Effector CD4-positive, alpha-beta T cell (primary cell): ENCODE measurements around the gene S100A6.
"Not testable (repeated sequence)": the region's sequence is repeated elsewhere in the genome, so short reads cannot be mapped to it uniquely, and the experiment has no call there.

Experiments used
- DNase-seq: peaks from one replicate; pipeline ENCODE4 v3.0.0-alpha.2; 2020

S100A6 gene

GRCh38 chr1:153526132-153526543, 9.7 kb downstream of the S100A6 start:
- no peak for DNase-seq

- DNase-seq: no peak
Measured at GRCh38 chr1:153525088-153525728, 10.6 kb downstream of the S100A6 start.

GRCh38 chr1:153522353-153523048, 13.3 kb downstream of the S100A6 start:
- not testable (repeated sequence) for DNase-seq

- not testable (repeated sequence) for DNase-seq
Measured at GRCh38 chr1:153521808-153522207, 14.0 kb downstream of the S100A6 start.

- no peak for DNase-seq
Measured at GRCh38 chr1:153520818-153521476, 14.8 kb downstream of the S100A6 start.

GRCh38 chr1:153520137-153520691, 15.6 kb downstream of the S100A6 start:
- DNase-seq: not testable (repeated sequence)

DNA sequence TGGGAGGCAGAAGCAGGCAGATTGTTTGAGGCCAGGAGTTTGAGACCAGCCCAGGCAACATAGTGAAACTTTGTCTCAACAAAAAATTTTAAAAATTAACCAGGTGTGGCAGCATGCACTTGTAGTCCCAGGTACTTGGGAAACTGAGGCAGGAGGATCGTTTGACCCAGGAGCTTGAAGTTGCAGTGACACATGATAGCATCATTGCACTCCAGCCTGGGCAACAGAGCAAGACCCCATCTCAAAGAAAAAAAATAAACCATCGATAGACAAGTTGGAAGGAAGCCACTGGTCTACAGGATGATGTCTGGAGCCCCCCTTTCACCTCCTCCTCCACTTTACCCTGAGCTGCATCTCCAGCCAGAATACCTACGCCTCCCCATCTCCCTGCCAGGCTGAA, 16.5 kb downstream of the S100A6 start:
- DNase-seq: no peak

- DNase-seq: no peak
Measured at GRCh38 chr1:153515504-153516394, 20.0 kb downstream of the S100A6 start.

DNA sequence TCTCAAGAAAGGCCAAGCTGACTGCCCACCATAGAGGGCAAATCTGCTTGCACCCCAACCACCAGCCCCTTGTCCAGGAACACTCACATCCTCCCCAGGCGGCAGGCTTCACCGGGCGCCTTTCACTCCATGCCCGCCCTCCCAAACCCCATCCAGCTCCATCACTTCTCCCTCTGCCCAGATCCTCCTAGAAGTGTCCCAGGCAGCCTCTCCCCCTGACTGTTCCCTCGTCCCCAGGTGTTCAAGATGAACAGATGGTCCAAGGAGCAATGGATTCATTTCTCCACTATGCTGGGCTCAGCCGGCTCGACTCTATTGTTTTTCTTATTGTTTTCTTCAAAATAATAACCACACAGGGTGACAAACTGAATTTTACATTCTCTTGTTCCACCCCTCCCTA, 22.1 kb downstream of the S100A6 start:
- DNase-seq: no peak

DNA sequence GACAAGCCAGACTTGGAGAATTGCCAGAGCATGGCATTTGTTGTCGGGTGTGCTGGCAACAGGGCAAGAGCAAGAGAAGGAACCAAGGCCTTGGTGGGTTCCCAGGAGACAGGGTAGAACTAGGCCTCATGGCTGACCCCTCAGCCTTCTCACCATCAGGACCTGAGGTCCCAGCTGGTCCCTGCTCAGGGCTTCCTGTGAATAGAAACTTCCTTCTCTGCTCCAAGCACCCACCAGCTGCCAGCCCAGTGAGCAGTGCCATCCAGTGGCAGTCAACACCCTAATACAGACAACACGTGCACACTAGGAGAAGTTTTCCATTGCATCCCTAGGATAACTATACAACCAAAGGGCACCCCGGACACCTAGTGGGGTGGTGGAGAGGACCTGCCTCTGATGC, 22.8 kb downstream of the S100A6 start:
- DNase-seq: no peak

GRCh38 chr1:153510984-153511410, 24.8 kb downstream of the S100A6 start:
- peak; percentile 77 for DNase-seq

DNA sequence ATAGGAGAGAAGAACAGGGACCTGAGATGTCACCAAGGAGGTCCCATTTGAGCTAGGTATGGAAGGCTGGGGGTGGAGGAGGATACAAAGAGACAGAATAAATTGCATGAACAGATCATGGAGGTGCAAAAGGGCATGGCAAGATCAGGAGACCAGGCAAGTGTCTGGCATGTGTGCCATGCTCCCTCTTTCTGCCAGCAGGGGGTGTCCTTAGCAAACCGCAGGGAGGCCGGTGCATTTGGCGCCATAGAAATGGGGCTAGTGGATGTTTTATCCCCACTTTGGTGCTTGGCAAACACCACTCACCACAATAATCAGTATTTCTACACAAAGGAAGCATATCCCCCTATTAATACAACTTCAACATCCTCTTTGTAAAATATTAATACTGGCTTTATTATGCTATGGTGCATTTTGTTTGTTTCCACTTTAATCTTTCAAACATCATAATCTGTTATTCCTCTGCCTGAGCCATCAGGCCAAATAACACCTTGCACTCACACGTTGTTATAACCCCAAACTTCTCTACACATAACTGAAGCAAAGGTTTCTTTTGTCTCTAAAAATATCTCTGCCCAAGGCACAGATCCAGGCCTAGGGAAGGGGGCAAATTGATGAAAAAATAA, 25.9 kb downstream of the S100A6 start:
- DNase-seq: peak; percentile 48

DNA sequence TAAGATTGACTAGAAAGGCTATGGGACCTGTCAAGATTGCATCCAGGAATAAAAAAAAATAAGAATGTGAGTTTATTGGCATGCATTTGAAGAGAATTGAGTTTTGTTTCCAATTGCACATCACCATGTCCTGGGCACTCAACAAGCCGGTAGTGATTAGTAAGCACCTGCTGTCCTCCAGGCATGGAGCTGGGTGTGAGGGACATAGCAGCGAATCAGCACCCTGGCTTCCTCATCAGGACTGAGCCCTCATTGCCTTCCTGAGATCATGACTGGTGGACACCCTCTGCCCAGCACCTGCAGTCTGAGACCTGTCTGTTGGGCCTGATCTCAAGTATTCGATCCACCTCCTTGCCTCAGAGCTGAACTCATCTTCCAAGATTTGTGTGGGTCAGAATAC, 26.8 kb downstream of the S100A6 start:
- DNase-seq: no peak

DNA sequence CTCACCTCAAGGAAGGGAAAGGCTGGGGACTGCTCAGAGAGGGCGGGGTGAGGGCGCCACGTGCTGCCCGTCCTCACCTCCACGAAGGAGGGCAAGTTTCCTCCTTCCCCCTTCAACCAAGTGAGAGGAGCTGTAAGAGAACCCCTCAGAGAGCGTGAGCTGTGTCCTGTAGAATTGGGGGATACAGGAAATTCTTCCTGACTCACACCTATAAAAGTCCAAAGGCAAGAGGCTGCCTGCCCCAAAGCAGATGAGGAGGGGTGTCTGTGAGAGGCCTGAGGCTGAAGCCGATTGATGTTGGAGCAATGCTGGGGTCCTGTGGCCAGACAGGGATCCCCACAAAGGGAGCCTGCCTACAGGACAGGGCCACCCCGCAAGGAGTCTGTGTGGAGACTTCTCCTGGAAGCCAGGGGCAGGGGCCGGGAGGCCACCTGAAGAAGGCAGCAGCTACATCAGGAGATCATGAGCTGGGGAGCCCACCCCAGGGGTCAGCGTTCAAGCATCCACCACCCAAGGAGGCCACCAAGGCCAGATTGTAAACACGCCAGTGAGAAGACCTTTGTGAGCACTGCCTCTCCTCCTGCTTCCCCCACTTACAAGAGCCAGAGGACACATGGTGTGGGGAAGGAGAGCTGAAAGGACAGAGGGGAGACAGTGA, 27.7 kb downstream of the S100A6 start:
- DNase-seq: no peak

GRCh38 chr1:153506831-153507413, 28.9 kb downstream of the S100A6 start:
- no peak for DNase-seq

DNA sequence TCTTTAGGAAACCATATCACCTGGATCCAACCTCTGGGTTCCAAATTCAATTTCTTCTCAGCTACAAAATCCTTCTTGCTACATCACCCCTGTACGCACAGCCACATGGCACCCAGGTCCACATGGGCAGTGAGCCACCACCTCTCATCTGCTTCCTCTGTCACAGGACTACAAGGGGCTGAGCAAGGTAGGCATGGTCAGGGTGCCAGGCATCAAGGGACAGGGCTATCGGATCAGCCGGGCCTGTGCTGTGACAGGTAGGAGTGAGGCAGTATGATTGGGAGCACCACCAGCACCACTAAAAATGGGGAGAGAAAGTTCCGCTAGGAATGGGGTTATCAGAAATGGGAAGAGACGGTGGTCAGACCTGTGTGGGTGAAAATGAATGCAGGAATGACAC, 29.4 kb downstream of the S100A6 start:
- DNase-seq: no peak

GRCh38 chr1:153505576-153505975, 30.2 kb downstream of the S100A6 start:
- DNase-seq: no peak

- no peak for DNase-seq
Measured at GRCh38 chr1:153503766-153504165, 32.0 kb downstream of the S100A6 start.

DNA sequence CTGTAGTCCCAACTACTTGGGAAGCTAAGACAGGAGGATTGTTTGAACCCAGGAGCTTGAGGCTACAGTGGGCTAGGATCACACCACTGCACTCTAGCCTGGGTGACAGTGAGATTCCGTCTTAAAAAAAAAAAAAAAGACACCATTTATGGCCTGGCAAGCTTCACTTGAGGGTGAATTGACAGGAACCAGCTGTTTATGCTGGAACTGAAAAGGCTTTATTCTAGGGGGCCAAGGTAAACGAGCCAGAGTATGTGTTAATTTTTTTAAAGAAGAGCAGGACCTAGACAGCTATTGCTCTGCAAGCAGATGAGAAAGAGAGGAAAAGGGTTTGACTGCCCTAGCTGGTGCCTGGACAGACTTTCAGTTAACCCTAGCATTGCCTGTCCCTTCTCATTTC, 37.0 kb downstream of the S100A6 start:
- DNase-seq: no peak

DNA sequence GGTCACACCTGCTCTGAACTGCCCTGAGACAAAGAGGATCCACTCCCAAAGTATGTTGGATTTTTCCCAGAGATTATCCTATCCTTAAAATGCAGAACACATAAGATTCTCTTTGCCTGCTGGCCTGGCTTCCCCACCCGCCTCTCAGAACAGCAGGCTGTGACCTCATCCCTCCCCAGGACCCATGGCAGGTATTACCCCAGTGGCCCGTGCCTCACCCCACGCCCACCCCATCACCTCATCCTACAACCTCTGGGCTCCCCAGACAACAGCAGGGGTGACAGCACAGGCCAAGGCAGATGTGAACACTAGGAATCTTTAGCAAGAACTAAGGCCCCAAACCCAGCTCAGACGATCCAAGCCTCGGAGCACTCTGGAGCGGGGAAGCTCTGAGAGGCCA, 40.3 kb downstream of the S100A6 start:
- DNase-seq: no peak

- peak; percentile 73 for DNase-seq
Measured at GRCh38 chr1:153494976-153495535, 40.7 kb downstream of the S100A6 start.
